ENCODE data around the gene NDE1.
"Not testable (repeated sequence)": the region's sequence is repeated elsewhere in the genome, so short reads cannot be mapped to it uniquely, and the experiment has no call there.

The NDE1 gene

DNA sequence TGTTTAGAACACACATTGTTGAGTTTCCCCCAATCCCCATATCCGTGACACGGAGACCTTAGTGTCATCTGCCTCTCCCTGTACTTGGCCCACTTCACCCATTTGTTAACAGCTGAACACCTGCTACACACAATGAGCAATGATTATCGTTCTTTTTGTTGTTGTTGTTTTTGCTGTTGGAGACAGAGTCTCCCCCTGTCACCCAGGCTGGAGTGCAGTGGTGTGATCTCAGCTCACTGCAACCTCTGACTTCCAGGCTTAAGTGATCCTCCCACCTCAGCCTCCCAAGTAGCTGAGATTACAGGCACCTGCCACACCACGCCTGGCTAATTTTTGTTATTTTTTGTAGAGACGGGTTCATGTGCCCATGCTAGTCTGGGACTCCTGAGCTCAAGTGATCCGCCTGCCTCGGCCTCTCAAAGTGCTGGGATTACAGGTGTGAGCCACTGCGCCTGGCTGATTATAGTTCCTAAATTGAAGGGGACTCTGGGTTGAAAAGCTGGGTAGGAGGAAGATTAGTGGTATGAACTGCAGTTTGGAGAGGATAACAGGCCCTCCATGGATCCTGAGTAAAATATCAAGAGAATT, 21.6 kb downstream of the NDE1 start:
- no peak for DNase-seq (ENCODE audit: low read depth)
- TF ChIP-seq, protein P1, sequence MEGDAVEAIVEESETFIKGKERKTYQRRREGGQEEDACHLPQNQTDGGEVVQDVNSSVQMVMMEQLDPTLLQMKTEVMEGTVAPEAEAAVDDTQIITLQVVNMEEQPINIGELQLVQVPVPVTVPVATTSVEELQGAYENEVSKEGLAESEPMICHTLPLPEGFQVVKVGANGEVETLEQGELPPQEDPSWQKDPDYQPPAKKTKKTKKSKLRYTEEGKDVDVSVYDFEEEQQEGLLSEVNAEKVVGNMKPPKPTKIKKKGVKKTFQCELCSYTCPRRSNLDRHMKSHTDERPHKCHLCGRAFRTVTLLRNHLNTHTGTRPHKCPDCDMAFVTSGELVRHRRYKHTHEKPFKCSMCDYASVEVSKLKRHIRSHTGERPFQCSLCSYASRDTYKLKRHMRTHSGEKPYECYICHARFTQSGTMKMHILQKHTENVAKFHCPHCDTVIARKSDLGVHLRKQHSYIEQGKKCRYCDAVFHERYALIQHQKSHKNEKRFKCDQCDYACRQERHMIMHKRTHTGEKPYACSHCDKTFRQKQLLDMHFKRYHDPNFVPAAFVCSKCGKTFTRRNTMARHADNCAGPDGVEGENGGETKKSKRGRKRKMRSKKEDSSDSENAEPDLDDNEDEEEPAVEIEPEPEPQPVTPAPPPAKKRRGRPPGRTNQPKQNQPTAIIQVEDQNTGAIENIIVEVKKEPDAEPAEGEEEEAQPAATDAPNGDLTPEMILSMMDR (IDR thresholded peaks at IDR 0.05; ENCODE audit: low read length, missing control alignments), result no peak
- H3K4me3 ChIP-seq (replicated peaks; ENCODE audit: low read depth, low read length), result no peak overlapping the region

GRCh38 chr16:15672127-15672513, 22.1 kb downstream of the NDE1 start:
- DNase-seq (ENCODE audit: low read depth); H3K4me3 ChIP-seq (replicated peaks; ENCODE audit: low read depth, low read length): not testable (repeated sequence)

DNA sequence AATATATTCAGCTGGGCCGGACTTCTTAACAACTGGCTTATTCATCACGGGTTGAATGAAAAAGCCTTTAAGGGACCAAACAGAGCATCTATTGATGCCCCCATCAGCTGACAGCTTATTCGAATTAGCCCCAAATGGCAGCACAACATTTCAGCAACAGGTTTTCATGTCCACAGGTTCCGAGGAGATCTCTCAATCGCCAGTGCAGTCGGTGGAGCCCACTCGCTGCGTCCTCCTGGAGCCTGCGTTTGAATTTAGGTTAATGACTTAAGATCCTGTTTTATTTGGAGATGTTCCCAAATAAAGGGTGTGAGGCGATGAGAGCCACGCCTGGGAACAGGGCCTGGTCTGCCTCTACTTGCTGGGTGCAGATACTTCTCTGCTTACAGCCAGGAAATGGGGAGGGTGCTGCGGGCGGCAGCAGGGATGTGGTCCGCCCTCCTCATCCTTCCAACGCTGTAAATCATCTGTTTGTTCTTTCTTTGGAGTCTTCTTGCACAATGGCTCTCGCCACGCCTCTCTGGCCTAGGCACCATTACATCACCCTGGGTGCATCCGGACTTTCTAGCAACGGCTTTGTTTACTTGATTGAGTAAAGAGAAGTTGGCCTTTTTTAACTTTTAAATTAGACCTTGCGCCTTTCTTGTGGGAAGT, 22.6 kb downstream of the NDE1 start:
- TF ChIP-seq, protein P1 (IDR thresholded peaks at IDR 0.05; ENCODE audit: low read length, missing control alignments), result no peak

DNA sequence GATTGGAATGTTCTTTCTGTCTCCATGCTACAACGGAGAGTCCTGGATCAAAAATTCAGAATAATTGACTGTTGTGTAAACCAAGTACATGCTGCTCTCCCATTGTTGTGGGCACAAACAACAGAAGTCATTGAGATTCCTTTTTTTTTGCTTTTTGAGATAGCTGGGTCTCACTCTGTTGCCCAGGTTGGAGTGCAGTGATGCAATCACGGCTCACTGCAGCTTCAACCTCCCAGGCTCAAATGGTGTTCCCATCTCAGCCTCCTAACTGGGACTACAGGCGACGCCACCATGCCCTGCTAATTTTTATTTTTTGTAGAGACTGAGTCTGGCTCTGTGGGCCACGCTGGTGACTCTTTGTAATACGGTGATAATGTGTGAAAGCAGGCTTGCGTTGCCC, 24.5 kb downstream of the NDE1 start:
- TF ChIP-seq, protein P1 (IDR thresholded peaks at IDR 0.05; ENCODE audit: low read length, missing control alignments), result no peak
- DNase-seq (ENCODE audit: low read depth), result no peak
- no peak overlapping the region for H3K4me3 ChIP-seq (replicated peaks; ENCODE audit: low read depth, low read length)

More for the DNA sequence above, 22.6 kb downstream of the NDE1 start:
- no peak overlapping the region for H3K4me3 ChIP-seq (replicated peaks; ENCODE audit: low read depth, low read length)
- peak; percentile 98 for DNase-seq (ENCODE audit: low read depth)

DNA sequence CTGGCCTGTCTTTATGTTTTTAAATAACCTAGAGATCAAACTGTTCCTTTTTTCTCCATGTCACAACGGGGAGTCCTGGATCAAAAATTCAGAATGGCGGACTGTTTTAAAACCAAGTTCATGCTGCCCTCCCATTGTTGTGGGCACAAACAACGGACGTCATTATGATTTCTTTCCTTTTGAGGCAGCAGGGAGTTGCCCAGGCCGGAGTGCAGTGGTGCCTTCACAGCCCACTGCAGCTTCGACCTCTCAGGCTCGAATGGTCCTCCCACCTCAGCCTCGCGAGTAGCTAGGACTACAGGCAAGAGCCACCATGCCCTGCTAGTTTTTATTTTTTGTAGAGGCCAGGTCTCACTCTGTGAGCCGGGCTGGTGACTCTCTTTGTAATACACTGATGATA, 26.5 kb downstream of the NDE1 start:
- TF ChIP-seq, protein P1 (IDR thresholded peaks at IDR 0.05; ENCODE audit: low read length, missing control alignments), result no peak
- no peak for DNase-seq (ENCODE audit: low read depth)
- no peak overlapping the region for H3K4me3 ChIP-seq (replicated peaks; ENCODE audit: low read depth, low read length)

DNA sequence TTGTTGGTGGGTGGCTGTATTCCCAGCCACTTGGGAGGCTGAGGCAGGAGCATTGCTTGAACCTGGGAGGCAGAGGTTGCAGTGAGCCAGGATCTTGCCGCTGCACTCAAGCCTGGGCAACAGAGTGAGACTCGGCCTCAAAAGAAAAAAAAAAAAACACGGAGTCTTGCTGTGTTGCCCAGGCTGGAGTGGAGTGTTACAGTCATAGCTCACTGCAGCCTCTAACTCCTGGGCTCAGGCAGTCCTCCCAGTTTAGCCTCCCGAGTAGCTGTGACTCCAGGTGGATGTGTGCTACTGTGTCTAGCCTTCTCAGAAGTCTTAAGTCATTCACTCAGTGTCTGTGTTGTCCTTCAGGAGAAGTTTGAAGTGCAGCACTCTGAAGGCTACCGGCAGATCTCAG, 27.4 kb downstream of the NDE1 start:
- TF ChIP-seq, protein P1 (IDR thresholded peaks at IDR 0.05; ENCODE audit: low read length, missing control alignments), result no peak
- DNase-seq (ENCODE audit: low read depth), result no peak
- H3K4me3 ChIP-seq (replicated peaks; ENCODE audit: low read depth, low read length), result no peak overlapping the region

- TF ChIP-seq, protein P1 (IDR thresholded peaks at IDR 0.05; ENCODE audit: low read length, missing control alignments), result peak; percentile 66
- no peak overlapping the region for H3K4me3 ChIP-seq (replicated peaks; ENCODE audit: low read depth, low read length)
- peak; percentile 83 for DNase-seq (ENCODE audit: low read depth)
Observed at GRCh38 chr16:15682105-15682570, 32.1 kb downstream of the NDE1 start.

All from fibroblast of pulmonary artery (primary cell).